Left lung (tissue), 10 donors: ENCODE data around the gene ERVH48-1. TPM values are rescaled to one million over a fixed set of nuclear protein-coding genes. Genes with fewer than 3 reads are reported as not detected.
"Not testable (repeated sequence)": the region's sequence is repeated elsewhere in the genome, so short reads cannot be mapped to it uniquely, and the experiment has no call there.

ENCODE experiments used
- ATAC-seq: fragments of 200-7000 bp; cut with Tn5 transposase; one replicate; pipeline ENCODE4 v1.9.1; 2020; ENCODE audit warnings: moderate library complexity
- DNase-seq, 4 donors: peaks; one replicate each; pipeline ENCODE4 v3.0.0-alpha.2; 2013 to 2020
- H3K27ac ChIP-seq, 2 donors: fragments of 200-600 bp; sonication (generic) in 1 of 2; one replicate each; pipeline versions ENCODE4 v1.5.0 to v1.8.0; 2020 to 2021
- H3K27me3 ChIP-seq, 2 donors: fragments of 200-600 bp; sonication (generic) in 1 of 2; one replicate each; pipeline versions ENCODE4 v1.5.0 to v1.8.0; 2020 to 2021
- H3K36me3 ChIP-seq, 2 donors: fragments of 200-600 bp; sonication (generic) in 1 of 2; one replicate each; pipeline versions ENCODE4 v1.5.0 to v1.8.0; 2020 to 2021
- H3K4me1 ChIP-seq, 2 donors: fragments of 200-600 bp; one replicate each; pipeline ENCODE4 v1.8.0; 2021
- H3K4me3 ChIP-seq, 2 donors: fragments of 200-600 bp; sonication (generic) in 1 of 2; one replicate each; pipeline versions ENCODE4 v1.5.0 to v1.8.0; 2020 to 2021; ENCODE audit warnings: mild to moderate bottlenecking in 1 of 2
- H3K9me3 ChIP-seq, 2 donors: fragments of 200-600 bp; sonication (generic) in 1 of 2; one replicate each; pipeline versions ENCODE4 v1.5.0 to v1.8.0; 2020 to 2021
- intact Hi-C, 2 donors: fragments of 100-400 bp; cut with DNase I; formaldehyde crosslinking; loops; one replicate each; pipeline versions ENCODE4 v1.11.2 to v1.14.2; 2022
- polyA plus RNA-seq, 6 donors: library from polyadenylated mRNA; unstranded; fragments of 120-200 nt; gene quantifications; one replicate each; pipeline ENCODE4 v1.2.1, GENCODE V29; 2013; ENCODE audit not compliant: insufficient read length in 6 of 6
- total RNA-seq, 2 donors: library from RNA; stranded (reverse); fragmentation: NEBNext Ultra II Directional; extraction: Animal tissue kit (Norgen Biotek cat#: 25700); gene quantifications; one replicate each; pipeline ENCODE4 v1.2.1, GENCODE V29; 2021
- TF ChIP-seq, protein P1 (sequence below), 2 donors: fragments of 200-600 bp; sonication (generic) in 1 of 2; IDR thresholded peaks; one replicate each; pipeline versions ENCODE4 v1.5.0 to v1.8.0; 2021; ENCODE audit warnings: antibody characterized with exemption in 2 of 2
- donor health status: DM: no; HTN: yes; CAD: no.
- donor health status: DM: no; HTN: no; CAD: no.

The ERVH48-1 gene
- total and polyA plus RNA-seq, 8 donors, result 1.9 to 2.9 (median 2.4) TPM; not detected in 2

DNA sequence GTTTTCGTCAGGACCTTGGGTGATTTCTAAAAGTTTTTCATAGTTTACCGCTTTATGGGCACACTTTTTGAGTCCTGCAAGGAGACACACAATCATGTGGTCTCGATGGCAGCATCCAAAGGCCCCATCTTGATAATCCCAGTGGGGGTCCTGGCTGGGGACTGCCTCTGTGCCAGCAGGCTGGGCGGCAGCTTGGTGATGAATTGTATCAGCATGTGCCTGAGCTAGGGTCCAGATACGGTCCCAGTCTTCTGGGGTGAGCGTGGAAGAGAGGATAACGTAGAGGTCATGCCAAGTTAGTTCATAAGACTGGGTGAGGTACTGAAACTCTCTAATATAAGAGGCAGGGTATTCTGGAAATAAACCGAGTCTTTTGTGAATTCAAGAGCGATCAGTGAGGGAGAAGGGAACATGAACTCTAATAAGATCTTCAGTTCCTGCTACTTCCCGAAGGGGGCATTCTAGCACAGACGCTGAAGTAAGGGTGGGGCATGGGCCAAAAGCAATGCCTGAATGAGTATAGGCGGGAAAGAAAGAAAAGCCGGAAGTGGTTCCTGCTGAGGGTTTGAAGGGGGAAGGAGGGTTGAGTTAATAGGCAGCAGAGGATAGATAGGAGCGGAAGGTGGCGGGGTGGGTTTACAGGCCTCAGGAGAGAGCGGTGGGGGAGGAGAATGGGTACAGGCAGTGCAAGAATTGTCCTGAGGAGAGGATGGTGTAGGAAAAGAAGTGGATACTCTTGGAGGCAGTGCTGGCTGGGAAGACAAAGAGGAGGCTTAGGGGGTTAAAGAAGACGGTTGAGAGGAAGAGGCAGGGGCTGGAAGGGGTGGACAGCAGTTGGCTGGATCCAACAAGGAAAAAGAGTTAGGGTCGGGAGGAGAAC lies 1.6 kb downstream of the ERVH48-1 start:
- H3K4me1 ChIP-seq, result peaks cover 0 to 9% of the 10 kb centered on the region in 2 donors
- H3K4me3 ChIP-seq, result no peak overlapping the region
- H3K36me3 ChIP-seq, result no peaks in the 10 kb centered on the region
- peak in 3 of 4 donors; percentile 66 to 91 (median 74) for DNase-seq
- intact Hi-C loops, result no loop called here
- TF ChIP-seq, protein P1, sequence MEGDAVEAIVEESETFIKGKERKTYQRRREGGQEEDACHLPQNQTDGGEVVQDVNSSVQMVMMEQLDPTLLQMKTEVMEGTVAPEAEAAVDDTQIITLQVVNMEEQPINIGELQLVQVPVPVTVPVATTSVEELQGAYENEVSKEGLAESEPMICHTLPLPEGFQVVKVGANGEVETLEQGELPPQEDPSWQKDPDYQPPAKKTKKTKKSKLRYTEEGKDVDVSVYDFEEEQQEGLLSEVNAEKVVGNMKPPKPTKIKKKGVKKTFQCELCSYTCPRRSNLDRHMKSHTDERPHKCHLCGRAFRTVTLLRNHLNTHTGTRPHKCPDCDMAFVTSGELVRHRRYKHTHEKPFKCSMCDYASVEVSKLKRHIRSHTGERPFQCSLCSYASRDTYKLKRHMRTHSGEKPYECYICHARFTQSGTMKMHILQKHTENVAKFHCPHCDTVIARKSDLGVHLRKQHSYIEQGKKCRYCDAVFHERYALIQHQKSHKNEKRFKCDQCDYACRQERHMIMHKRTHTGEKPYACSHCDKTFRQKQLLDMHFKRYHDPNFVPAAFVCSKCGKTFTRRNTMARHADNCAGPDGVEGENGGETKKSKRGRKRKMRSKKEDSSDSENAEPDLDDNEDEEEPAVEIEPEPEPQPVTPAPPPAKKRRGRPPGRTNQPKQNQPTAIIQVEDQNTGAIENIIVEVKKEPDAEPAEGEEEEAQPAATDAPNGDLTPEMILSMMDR (IDR thresholded peaks at IDR 0.05), result peak; percentile 66 to 73
- H3K9me3 ChIP-seq, result no peaks in the 10 kb centered on the region
- no peaks in the 10 kb centered on the region for H3K27me3 ChIP-seq
- H3K27ac ChIP-seq, result no peak overlapping the region
- ATAC-seq, result peak; percentile 99

DNA sequence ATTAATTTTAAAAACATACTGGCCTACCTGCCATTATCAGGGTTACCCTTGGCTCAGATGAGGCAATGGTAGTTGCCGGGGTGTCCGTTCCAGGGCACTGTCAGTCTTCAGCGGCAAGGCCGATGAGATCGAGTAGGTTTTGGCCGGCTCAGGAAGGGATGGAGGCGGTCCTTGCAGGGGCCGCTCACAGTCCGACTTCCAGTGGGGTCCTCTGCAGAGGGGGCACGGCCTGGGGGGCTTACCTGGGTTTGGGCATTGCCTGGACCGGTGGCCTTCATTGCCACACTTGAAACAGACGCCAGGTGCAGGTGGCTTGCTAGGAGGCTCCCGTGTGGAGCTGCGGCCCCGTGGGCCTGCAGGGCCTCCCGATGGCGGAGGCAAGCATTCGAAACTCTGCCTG lies 2.5 kb downstream of the ERVH48-1 start:
- Histone ChIP-seq H3K4me1 (peaks cover 0 to 9% of the 10 kb centered on the region in 2 donors), H3K36me3 (no peaks in the 10 kb centered on the region), H3K27me3 (no peaks in the 10 kb centered on the region), H3K4me3 (no peak overlapping the region), H3K27ac (no peak overlapping the region), H3K9me3 (no peaks in the 10 kb centered on the region)
- ATAC-seq, result no peak
- TF ChIP-seq, protein P1 (IDR thresholded peaks at IDR 0.05), result no peak
- DNase-seq, result peak in 1 of 4 donors; percentile 51
- intact Hi-C loops, result no loop called here

DNA sequence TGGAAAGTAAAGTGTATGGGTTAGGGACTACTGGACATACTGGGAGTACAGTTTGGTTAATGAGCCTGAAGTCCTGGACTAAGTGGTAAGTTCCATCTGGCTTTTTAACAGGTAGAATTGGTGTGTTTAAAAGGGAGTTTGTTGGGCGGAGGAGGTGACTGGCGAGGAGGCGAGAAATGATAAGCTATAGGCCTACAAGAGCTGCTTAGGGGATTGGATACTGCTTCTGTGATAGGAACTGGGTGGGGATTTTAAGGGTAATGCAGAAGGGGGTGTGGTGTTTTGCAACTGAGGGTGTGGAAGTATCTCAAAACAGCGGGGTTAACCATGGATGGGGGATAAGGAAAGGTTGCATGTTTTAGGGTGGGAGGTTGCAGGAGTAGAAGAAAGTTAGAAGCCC lies 3.5 kb downstream of the ERVH48-1 start:
- Histone ChIP-seq H3K9me3 (no peaks in the 10 kb centered on the region), H3K36me3 (no peaks in the 10 kb centered on the region), H3K27me3 (no peaks in the 10 kb centered on the region), H3K4me3 (no peak overlapping the region), H3K4me1 (peaks cover 0 to 9% of the 10 kb centered on the region in 2 donors), H3K27ac (no peak overlapping the region)
- intact Hi-C loops, result no loop called here
- ATAC-seq (no peak), DNase-seq (no peak)
- TF ChIP-seq, protein P1 (IDR thresholded peaks at IDR 0.05), result no peak

DNA sequence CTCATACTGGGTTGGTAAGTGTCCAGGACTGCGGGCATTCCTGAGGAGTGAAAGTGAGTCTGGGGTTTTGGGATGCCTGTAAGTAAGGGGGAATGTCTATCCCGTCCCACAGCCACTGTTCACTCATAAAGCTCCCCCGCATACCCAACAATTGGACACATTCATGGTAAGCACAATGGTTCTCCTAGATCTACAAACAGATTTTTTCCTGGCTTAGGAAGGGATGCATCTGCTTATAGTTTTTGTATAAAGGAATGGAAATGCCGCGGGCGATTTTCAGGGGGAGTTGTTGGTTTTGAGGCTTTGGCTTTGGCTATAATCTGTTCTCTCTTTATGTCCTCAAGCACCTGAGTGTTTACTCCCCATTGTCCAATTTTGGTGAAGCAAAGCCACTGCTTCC lies 7.1 kb downstream of the ERVH48-1 start:
- no peak for DNase-seq
- TF ChIP-seq, protein P1 (IDR thresholded peaks at IDR 0.05), result no peak
- Histone ChIP-seq H3K27ac (no peak overlapping the region), H3K4me3 (no peak overlapping the region), H3K9me3 (no peaks in the 10 kb centered on the region), H3K4me1 (no peaks in the 10 kb centered on the region), H3K36me3 (peaks cover 0 to 4% of the 10 kb centered on the region in 2 donors), H3K27me3 (no peaks in the 10 kb centered on the region)
- no peak for ATAC-seq
- intact Hi-C loops, result no loop called here

DNA sequence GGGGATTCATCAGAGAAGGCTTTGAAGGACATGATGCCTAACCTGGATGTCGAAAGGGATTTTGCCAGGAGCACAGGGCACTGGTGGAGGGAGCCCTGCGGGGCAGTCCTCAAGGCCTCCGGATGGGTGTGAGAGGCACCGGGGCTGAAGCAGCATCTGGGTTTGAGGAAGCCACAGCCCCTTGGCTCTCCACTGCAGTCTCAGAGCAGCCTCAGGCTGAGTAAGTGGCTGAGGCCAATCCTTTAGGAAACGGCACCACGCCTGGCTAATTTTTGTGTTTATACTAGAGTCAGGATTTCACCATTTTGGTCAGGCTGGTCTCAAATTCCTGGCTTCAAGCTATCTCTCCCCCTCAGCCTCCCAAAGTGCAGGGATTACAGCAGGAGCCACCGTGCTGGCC lies 12.0 kb downstream of the ERVH48-1 start:
- no peaks in the 10 kb centered on the region for H3K9me3 ChIP-seq
- peaks cover 0 to 50% of the 10 kb centered on the region in 2 donors for H3K36me3 ChIP-seq
- H3K27ac ChIP-seq, result no peak overlapping the region
- H3K4me1 ChIP-seq, result no peaks in the 10 kb centered on the region
- no peak for ATAC-seq
- intact Hi-C loops, result no loop called here
- DNase-seq, result no peak
- no peaks in the 10 kb centered on the region for H3K27me3 ChIP-seq
- TF ChIP-seq, protein P1 (IDR thresholded peaks at IDR 0.05), result no peak
- no peak overlapping the region for H3K4me3 ChIP-seq

DNA sequence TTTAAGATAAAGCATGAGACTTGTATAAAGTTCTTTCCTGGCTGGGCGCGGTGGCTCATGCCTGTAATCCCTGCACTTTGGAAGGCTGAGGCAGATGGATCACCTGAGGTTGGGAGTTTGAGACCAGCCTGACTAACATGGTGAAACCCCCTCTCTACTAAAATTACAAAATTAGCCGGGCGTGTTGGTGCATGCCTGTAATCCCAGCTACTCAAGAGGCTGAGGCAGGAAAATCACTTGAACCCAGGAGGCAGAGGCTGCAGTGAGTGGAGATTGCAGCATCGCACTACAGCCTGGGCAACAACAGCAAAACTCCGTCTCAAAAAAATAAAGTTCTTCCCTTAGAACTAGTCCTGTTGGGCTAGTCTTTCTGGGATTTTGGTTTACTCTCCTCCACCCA lies 13.5 kb downstream of the ERVH48-1 start:
- DNase-seq, H3K27me3 ChIP-seq, ATAC-seq, H3K4me3 ChIP-seq, H3K9me3 ChIP-seq, H3K27ac ChIP-seq, H3K4me1 ChIP-seq, intact Hi-C loops: not testable (repeated sequence)
- H3K36me3 ChIP-seq, result peaks cover 0 to 65% of the 10 kb centered on the region in 2 donors

DNA sequence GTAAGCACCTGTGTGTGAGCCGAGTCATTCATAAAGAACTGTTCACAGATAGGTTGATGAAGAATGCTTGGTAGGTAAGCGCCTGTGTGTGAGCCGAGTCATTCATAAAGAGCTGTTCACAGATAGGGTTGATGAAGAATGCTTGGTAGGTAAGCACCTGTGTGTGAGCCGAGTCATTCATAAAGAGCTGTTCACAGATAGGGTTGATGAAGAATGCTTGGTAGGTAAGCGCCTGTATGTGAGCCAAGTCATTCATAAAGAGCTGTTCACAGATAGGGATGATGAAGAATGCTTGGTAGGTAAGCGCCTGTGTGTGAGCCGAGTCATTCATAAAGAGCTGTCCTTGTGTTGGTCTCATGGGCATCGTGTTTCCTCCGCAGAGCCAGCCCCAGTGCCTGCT lies 16.9 kb downstream of the ERVH48-1 start:
- intact Hi-C loops, DNase-seq: not testable (repeated sequence)
- H3K36me3 ChIP-seq, result peaks cover 0 to 97% of the 10 kb centered on the region in 2 donors

More for the DNA sequence above, 16.9 kb downstream of the ERVH48-1 start:
- H3K4me3 ChIP-seq, H3K4me1 ChIP-seq, H3K27ac ChIP-seq, H3K9me3 ChIP-seq, ATAC-seq, H3K27me3 ChIP-seq: not testable (repeated sequence)
